ENCODE data around the gene CDT1.

DNA sequence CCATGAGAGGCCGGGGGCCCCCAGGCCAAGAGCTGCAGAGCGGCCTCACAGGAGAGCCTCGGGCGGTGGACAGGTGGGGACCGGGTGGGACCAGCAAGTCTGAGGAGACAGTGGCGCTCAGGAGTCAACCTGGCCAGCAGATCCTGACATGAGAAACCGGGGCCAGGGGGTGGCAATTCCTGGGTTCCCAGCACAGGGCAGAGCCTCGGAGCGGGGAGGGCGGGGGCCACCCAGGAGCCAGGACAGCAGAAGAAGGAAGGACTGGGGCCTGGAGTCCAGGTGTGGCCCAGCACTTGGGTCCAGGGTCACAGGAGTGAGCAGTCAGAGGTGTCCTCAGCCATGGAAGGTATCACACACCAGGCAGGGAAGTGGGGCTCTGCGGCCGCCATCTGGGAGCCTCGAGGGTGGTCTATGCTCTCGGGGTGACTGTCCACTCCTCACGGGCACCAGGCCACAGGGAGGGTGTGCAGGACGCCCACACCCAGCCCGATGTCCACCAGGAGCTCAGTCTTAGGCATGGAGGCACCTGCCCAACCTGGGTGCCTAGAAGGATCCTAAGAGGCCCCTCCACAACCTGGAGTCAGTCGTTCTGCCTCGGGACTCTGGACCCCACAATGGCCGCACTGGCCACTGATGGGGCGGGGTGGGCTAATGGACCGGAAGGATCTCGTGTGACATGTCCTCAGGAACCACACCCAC, 47.7 kb upstream of the CDT1 start:
- TF ChIP-seq ZNF274 (IDR thresholded peaks at IDR 0.05; ENCODE audit: low read depth, low read length) (no peak), EGR1 (IDR thresholded peaks at IDR 0.05; ENCODE audit: low read depth) (no peak), EZH2 (IDR thresholded peaks at IDR 0.05) (no peak), POLR2A (IDR thresholded peaks at IDR 0.05; ENCODE audit: borderline replicate concordance, extremely low read depth, insufficient read depth, insufficient read length) (no peak), CEBPB (IDR thresholded peaks at IDR 0.05; ENCODE audit: low read depth) (no peak), RAD21 (IDR thresholded peaks at IDR 0.05; ENCODE audit: low read depth) (no peak), ZFX (IDR thresholded peaks at IDR 0.05) (no peak), POLR2AphosphoS5 (IDR thresholded peaks at IDR 0.05; ENCODE audit: low read depth, low read length) (no peak), SRF (IDR thresholded peaks at IDR 0.05; ENCODE audit: low read depth) (no peak)
- TF ChIP-seq, protein P1, sequence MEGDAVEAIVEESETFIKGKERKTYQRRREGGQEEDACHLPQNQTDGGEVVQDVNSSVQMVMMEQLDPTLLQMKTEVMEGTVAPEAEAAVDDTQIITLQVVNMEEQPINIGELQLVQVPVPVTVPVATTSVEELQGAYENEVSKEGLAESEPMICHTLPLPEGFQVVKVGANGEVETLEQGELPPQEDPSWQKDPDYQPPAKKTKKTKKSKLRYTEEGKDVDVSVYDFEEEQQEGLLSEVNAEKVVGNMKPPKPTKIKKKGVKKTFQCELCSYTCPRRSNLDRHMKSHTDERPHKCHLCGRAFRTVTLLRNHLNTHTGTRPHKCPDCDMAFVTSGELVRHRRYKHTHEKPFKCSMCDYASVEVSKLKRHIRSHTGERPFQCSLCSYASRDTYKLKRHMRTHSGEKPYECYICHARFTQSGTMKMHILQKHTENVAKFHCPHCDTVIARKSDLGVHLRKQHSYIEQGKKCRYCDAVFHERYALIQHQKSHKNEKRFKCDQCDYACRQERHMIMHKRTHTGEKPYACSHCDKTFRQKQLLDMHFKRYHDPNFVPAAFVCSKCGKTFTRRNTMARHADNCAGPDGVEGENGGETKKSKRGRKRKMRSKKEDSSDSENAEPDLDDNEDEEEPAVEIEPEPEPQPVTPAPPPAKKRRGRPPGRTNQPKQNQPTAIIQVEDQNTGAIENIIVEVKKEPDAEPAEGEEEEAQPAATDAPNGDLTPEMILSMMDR (IDR thresholded peaks at IDR 0.05 in 2 of 3, conservative IDR thresholded peaks at IDR 0.05 in 1 of 3; ENCODE audit: borderline replicate concordance in 1 of 3, insufficient read depth in 1 of 3, low read depth in 2 of 3, low read length in 2 of 3), result no peak
- TF ChIP-seq, protein P2, sequence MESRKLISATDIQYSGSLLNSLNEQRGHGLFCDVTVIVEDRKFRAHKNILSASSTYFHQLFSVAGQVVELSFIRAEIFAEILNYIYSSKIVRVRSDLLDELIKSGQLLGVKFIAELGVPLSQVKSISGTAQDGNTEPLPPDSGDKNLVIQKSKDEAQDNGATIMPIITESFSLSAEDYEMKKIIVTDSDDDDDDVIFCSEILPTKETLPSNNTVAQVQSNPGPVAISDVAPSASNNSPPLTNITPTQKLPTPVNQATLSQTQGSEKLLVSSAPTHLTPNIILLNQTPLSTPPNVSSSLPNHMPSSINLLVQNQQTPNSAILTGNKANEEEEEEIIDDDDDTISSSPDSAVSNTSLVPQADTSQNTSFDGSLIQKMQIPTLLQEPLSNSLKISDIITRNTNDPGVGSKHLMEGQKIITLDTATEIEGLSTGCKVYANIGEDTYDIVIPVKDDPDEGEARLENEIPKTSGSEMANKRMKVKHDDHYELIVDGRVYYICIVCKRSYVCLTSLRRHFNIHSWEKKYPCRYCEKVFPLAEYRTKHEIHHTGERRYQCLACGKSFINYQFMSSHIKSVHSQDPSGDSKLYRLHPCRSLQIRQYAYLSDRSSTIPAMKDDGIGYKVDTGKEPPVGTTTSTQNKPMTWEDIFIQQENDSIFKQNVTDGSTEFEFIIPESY (IDR thresholded peaks at IDR 0.05; ENCODE audit: extremely low read depth, insufficient replicate concordance, low read length), result no peak
- TF ChIP-seq, protein P3, sequence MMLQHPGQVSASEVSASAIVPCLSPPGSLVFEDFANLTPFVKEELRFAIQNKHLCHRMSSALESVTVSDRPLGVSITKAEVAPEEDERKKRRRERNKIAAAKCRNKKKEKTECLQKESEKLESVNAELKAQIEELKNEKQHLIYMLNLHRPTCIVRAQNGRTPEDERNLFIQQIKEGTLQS (IDR thresholded peaks at IDR 0.05), result no peak
